Measurements from ENCODE around the gene VAV3.

Gene VAV3

GRCh38 chr1:107572674-107573211 lies 392.2 kb downstream of the VAV3 start:
- Histone ChIP-seq H3K4me2 (ENCODE audit: low read length) (no peak overlapping the region), H3F3A (ENCODE audit: control insufficient read depth, insufficient read depth) (no peaks in the 10 kb centered on the region), H3K9me3 (ENCODE audit: control insufficient read depth, insufficient read depth, low read length) (no peaks in the 10 kb centered on the region), H3K79me2 (ENCODE audit: control insufficient read depth, low read length) (no peaks in the 10 kb centered on the region), H3K27ac (ENCODE audit: low read depth, low read length) (no peak overlapping the region), H3K9me2 (replicated peaks; ENCODE audit: control insufficient read depth, low read length) (no peaks in the 10 kb centered on the region), H4K20me1 (ENCODE audit: control insufficient read depth, insufficient read depth, low read depth, low read length) (no peaks in the 10 kb centered on the region), H3K27me3 (ENCODE audit: control insufficient read depth, low read length) (no peaks in the 10 kb centered on the region), H3K4me3 (ENCODE audit: low read length) (no peak overlapping the region), H3K4me1 (ENCODE audit: control insufficient read depth, low read length) (no peaks in the 10 kb centered on the region), H3K36me3 (ENCODE audit: control insufficient read depth, low read length) (no peaks in the 10 kb centered on the region)
- TF ChIP-seq EZH2phosphoT487 (IDR thresholded peaks at IDR 0.05; ENCODE audit: borderline replicate concordance, low read length) (no peak), CTCF (IDR thresholded peaks at IDR 0.05; ENCODE audit: low read depth, low read length, poor library complexity, severe bottlenecking) (no peak)

GRCh38 chr1:107570768-107571167 lies 394.2 kb downstream of the VAV3 start:
- Histone ChIP-seq H3F3A (ENCODE audit: control insufficient read depth, insufficient read depth) (no peaks in the 10 kb centered on the region), H4K20me1 (ENCODE audit: control insufficient read depth, insufficient read depth, low read depth, low read length) (no peaks in the 10 kb centered on the region), H3K9me2 (replicated peaks; ENCODE audit: control insufficient read depth, low read length) (no peaks in the 10 kb centered on the region), H3K27me3 (ENCODE audit: control insufficient read depth, low read length) (no peaks in the 10 kb centered on the region), H3K36me3 (ENCODE audit: control insufficient read depth, low read length) (no peaks in the 10 kb centered on the region), H3K79me2 (ENCODE audit: control insufficient read depth, low read length) (no peaks in the 10 kb centered on the region), H3K4me2 (ENCODE audit: low read length) (no peak overlapping the region), H3K27ac (ENCODE audit: low read depth, low read length) (no peak overlapping the region), H3K4me3 (ENCODE audit: low read length) (no peak overlapping the region), H3K4me1 (ENCODE audit: control insufficient read depth, low read length) (no peaks in the 10 kb centered on the region), H3K9me3 (ENCODE audit: control insufficient read depth, insufficient read depth, low read length) (no peaks in the 10 kb centered on the region)
- TF ChIP-seq EZH2phosphoT487 (IDR thresholded peaks at IDR 0.05; ENCODE audit: borderline replicate concordance, low read length), result no peak
- TF ChIP-seq CTCF (IDR thresholded peaks at IDR 0.05; ENCODE audit: low read depth, low read length, poor library complexity, severe bottlenecking), result no peak

- Histone ChIP-seq H3K4me1 (ENCODE audit: control insufficient read depth, low read length) (peaks cover 4% of the 10 kb centered on the region), H3F3A (ENCODE audit: control insufficient read depth, insufficient read depth) (no peaks in the 10 kb centered on the region), H3K27me3 (ENCODE audit: control insufficient read depth, low read length) (no peaks in the 10 kb centered on the region), H3K9me3 (ENCODE audit: control insufficient read depth, insufficient read depth, low read length) (no peaks in the 10 kb centered on the region), H3K36me3 (ENCODE audit: control insufficient read depth, low read length) (no peaks in the 10 kb centered on the region), H3K4me3 (ENCODE audit: low read length) (no peak overlapping the region), H3K27ac (ENCODE audit: low read depth, low read length) (no peak overlapping the region), H3K9me2 (replicated peaks; ENCODE audit: control insufficient read depth, low read length) (no peaks in the 10 kb centered on the region), H3K4me2 (ENCODE audit: low read length) (no peak overlapping the region), H4K20me1 (ENCODE audit: control insufficient read depth, insufficient read depth, low read depth, low read length) (no peaks in the 10 kb centered on the region), H3K79me2 (ENCODE audit: control insufficient read depth, low read length) (no peaks in the 10 kb centered on the region)
- no peak for TF ChIP-seq EZH2phosphoT487 (IDR thresholded peaks at IDR 0.05; ENCODE audit: borderline replicate concordance, low read length)
- TF ChIP-seq CTCF (IDR thresholded peaks at IDR 0.05; ENCODE audit: low read depth, low read length, poor library complexity, severe bottlenecking), result no peak
These were observed 401.5 kb downstream of the VAV3 start for GRCh38 chr1:107563441-107563840.
